ENCODE results near the gene NSMF.

DNA sequence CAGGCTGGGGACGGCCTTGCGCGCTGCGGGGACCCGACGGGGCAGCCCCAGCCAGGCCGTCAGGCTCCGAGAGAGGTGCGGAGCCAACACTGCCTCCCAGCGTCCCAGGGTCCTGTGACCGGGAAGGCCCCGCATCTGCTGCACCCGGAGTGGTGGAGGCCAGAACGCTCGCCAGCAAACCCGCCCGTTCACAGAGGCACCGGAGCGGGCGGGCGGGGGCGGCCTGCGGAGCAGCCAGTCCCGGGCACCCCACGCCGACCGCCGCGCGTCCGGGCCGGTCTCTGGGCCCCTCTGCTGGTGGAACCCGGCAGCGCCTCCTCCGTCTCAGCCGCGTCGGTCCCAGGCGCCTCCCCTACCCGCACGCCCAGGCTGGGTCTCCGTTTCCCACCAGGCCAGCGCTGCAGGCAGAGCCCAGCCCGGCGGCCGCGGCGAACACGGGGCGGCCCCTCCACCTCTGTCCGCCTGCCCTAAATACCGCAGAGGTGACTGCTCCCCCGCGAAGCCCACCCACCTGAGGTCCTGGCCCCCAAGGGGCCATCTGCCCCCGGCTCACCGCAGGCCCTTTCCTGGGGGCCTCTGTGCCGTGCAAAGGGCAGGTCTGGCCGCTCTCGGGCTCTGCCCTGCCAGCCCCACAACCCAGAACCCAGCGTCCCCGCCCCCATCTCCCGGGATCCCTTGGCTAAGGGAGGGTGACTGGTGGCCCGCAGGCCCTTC, 52.1 kb downstream of the NSMF start:
- TF ChIP-seq POLR2AphosphoS5 (IDR thresholded peaks at IDR 0.05; ENCODE audit: low read depth, low read length) (no peak), POU2F2 (IDR thresholded peaks at IDR 0.05; ENCODE audit: low read depth, low read length) (no peak), POLR2A (IDR thresholded peaks at IDR 0.05; ENCODE audit: low read depth, low read length) (no peak), TAF1 (IDR thresholded peaks at IDR 0.05; ENCODE audit: low read depth, low read length) (no peak)

Measured in GM12891 (cell line).